Neural cell (in vitro differentiated cells): ENCODE results near the gene SND1. TPM values are rescaled to one million over a fixed set of nuclear protein-coding genes. Genes with fewer than 3 reads are reported as not detected.

ENCODE experiments used
- H2AFZ ChIP-seq: fragments of 200-600, 300-800 bp; sonication (generic), shearing (Covaris generic); 2 replicates; pipeline ENCODE4 v1.6.0; 2014; ENCODE audit warnings: low read depth, mild to moderate bottlenecking, antibody characterized with exemption, low read length, moderate library complexity
- H3F3A ChIP-seq: fragments of 200-600 bp; shearing (Covaris generic); 2 replicates; pipeline ENCODE4 v1.6.1; 2016; ENCODE audit warnings: mild to moderate bottlenecking, moderate library complexity, mixed read lengths, antibody characterized with exemption, low read length; ENCODE audit not compliant: insufficient read depth, poor library complexity, severe bottlenecking
- H3K27ac ChIP-seq: fragments of 200-600, 300-800 bp; sonication (generic), shearing (Covaris generic); 2 replicates; pipeline ENCODE4 v1.5.1; 2014; ENCODE audit warnings: mild to moderate bottlenecking, low read length, moderate library complexity
- H3K27me3 ChIP-seq: fragments of 300-800, 200-600 bp; sonication (generic), shearing (Covaris generic); 2 replicates; pipeline ENCODE4 v1.6.0; 2014; ENCODE audit warnings: mild to moderate bottlenecking, low read depth, low read length, moderate library complexity; ENCODE audit not compliant: insufficient read depth
- H3K36me3 ChIP-seq: fragments of 300-800, 200-600 bp; sonication (generic), shearing (Covaris generic); 2 replicates; pipeline ENCODE4 v1.5.1; 2014; ENCODE audit warnings: mild to moderate bottlenecking, antibody characterized with exemption, low read length, moderate library complexity; ENCODE audit not compliant: insufficient read depth
- H3K4me2 ChIP-seq: fragments of 300-800, 200-600 bp; sonication (generic), shearing (Covaris generic); 2 replicates; pipeline ENCODE4 v1.6.0; 2014; ENCODE audit warnings: mild to moderate bottlenecking, low read length
- H3K4me3 ChIP-seq: fragments of 300-800, 200-600 bp; sonication (generic), shearing (Covaris generic); 2 replicates; pipeline ENCODE4 v1.5.1; 2014; ENCODE audit warnings: mild to moderate bottlenecking, low read length, moderate library complexity
- H3K79me2 ChIP-seq: fragments of 200-600 bp; shearing (Covaris generic); replicated peaks from 2 replicates; pipeline ENCODE4 v1.6.0; 2014; ENCODE audit warnings: mild to moderate bottlenecking, low read length, moderate library complexity; ENCODE audit not compliant: insufficient read depth
- H3K9ac ChIP-seq: fragments of 300-800, 200-600 bp; sonication (generic), shearing (Covaris generic); 2 replicates; pipeline ENCODE4 v1.6.1; 2016; ENCODE audit warnings: mild to moderate bottlenecking, low read length, mixed read lengths
- H3K9me2 ChIP-seq: fragments of 200-600 bp; shearing (Covaris generic); 2 replicates; pipeline ENCODE4 v1.6.1; 2016; ENCODE audit warnings: mild to moderate bottlenecking, low read length, mixed read lengths; ENCODE audit not compliant: insufficient read depth
- H3K9me3 ChIP-seq: fragments of 200-600, 300-800 bp; sonication (generic), shearing (Covaris generic); 2 replicates; pipeline ENCODE4 v1.6.1; 2016; ENCODE audit warnings: mild to moderate bottlenecking, mixed run types, low read length, moderate library complexity, mixed read lengths
- H4K20me1 ChIP-seq: fragments of 200-600 bp; shearing (Covaris generic); 2 replicates; pipeline ENCODE4 v1.6.1; 2016; ENCODE audit warnings: mild to moderate bottlenecking, mixed run types; ENCODE audit not compliant: insufficient read depth
- EP300 ChIP-seq: fragments of 450-650 bp; conservative IDR thresholded peaks from 2 replicates; pipeline ENCODE4 v1.6.1; 2014; ENCODE audit warnings: antibody characterized with exemption, mild to moderate bottlenecking, moderate library complexity; ENCODE audit not compliant: poor library complexity, severe bottlenecking
- EZH2 ChIP-seq: fragments of 200-600, 300-800 bp; shearing (Covaris generic), sonication (generic); IDR thresholded peaks from 2 replicates; pipeline ENCODE4 v1.6.1; 2014; ENCODE audit warnings: antibody characterized with exemption, low read length, borderline replicate concordance, mild to moderate bottlenecking; ENCODE audit not compliant: insufficient read depth, poor library complexity, severe bottlenecking
- MXI1 ChIP-seq: fragments of 450-650 bp; conservative IDR thresholded peaks from 2 replicates; pipeline ENCODE4 v1.6.1; 2014; ENCODE audit warnings: antibody characterized with exemption, mild to moderate bottlenecking; ENCODE audit not compliant: poor library complexity, severe bottlenecking
- POLR2AphosphoS5 ChIP-seq: IDR thresholded peaks from 2 replicates; pipeline ENCODE4 v1.6.1; 2012
- RAD21 ChIP-seq: fragments of 450-650 bp; conservative IDR thresholded peaks from 2 replicates; pipeline ENCODE4 v1.6.1; 2014; ENCODE audit warnings: antibody characterized with exemption, mild to moderate bottlenecking, moderate library complexity
- SMC3 ChIP-seq: fragments of 450-650 bp; conservative IDR thresholded peaks from 2 replicates; pipeline ENCODE4 v1.6.1; 2014; ENCODE audit warnings: antibody characterized with exemption, mild to moderate bottlenecking, moderate library complexity; ENCODE audit not compliant: poor library complexity
- TAF1 ChIP-seq: IDR thresholded peaks from 2 replicates; pipeline ENCODE4 v1.6.1; 2012; ENCODE audit warnings: low read depth
- polyA plus RNA-seq: library from polyadenylated mRNA; depleted of rRNA; stranded (reverse); fragments of >200 nt; gene quantifications from 2 replicates; pipeline ENCODE4 v1.2.3, GENCODE V29; 2014
- TF ChIP-seq, protein P1 (sequence below): fragments of 450-650 bp; IDR thresholded peaks from 2 replicates; pipeline ENCODE4 v1.5.1; 2014; ENCODE audit warnings: antibody characterized with exemption, mild to moderate bottlenecking, moderate library complexity; ENCODE audit not compliant: poor library complexity, severe bottlenecking
- TF ChIP-seq, protein P2 (sequence below): IDR thresholded peaks from 2 replicates; pipeline ENCODE4 v1.6.1; 2012; ENCODE audit warnings: borderline replicate concordance

The SND1 gene
- polyA plus RNA-seq, 1 donor from 2014 or later, result 37.4 TPM

DNA sequence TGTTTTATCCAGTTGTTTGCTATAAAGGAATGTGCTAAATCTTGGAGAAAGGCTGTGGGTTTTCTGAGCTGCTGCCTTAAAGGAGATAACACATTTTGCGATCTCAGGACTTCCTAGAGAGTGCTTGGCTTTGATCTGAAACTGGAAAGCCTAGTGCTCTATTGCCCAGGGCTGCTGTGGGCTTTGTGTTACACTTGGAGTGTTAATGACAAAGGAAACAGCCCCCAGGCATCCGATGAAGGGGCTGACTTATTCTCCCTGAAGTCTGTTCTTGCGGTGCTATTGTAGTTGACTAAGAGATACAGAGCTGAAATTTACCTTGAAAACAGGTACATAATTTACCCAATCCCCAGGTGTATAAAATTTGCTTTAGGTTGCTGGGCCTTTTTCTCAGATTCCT, 74.5 kb downstream of the SND1 start:
- no peak overlapping the region for H2AFZ ChIP-seq
- H3K79me2 ChIP-seq, result no peaks in the 10 kb centered on the region
- H3K4me2 ChIP-seq, result no peak overlapping the region
- no peaks in the 10 kb centered on the region for H4K20me1 ChIP-seq
- H3K27me3 ChIP-seq, result no peaks in the 10 kb centered on the region
- H3K4me3 ChIP-seq, result no peak overlapping the region
- no peaks in the 10 kb centered on the region for H3K36me3 ChIP-seq
- H3K9me3 ChIP-seq, result no peaks in the 10 kb centered on the region
- H3K9me2 ChIP-seq, result no peaks in the 10 kb centered on the region
- no peak overlapping the region for H3K27ac ChIP-seq
- TF ChIP-seq, protein P1, sequence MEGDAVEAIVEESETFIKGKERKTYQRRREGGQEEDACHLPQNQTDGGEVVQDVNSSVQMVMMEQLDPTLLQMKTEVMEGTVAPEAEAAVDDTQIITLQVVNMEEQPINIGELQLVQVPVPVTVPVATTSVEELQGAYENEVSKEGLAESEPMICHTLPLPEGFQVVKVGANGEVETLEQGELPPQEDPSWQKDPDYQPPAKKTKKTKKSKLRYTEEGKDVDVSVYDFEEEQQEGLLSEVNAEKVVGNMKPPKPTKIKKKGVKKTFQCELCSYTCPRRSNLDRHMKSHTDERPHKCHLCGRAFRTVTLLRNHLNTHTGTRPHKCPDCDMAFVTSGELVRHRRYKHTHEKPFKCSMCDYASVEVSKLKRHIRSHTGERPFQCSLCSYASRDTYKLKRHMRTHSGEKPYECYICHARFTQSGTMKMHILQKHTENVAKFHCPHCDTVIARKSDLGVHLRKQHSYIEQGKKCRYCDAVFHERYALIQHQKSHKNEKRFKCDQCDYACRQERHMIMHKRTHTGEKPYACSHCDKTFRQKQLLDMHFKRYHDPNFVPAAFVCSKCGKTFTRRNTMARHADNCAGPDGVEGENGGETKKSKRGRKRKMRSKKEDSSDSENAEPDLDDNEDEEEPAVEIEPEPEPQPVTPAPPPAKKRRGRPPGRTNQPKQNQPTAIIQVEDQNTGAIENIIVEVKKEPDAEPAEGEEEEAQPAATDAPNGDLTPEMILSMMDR, result no peak
- TF ChIP-seq EZH2 (no peak), EP300 (no peak), RAD21 (no peak), SMC3 (no peak), MXI1 (no peak), TAF1 (no peak), POLR2AphosphoS5 (no peak)
- TF ChIP-seq, protein P2, sequence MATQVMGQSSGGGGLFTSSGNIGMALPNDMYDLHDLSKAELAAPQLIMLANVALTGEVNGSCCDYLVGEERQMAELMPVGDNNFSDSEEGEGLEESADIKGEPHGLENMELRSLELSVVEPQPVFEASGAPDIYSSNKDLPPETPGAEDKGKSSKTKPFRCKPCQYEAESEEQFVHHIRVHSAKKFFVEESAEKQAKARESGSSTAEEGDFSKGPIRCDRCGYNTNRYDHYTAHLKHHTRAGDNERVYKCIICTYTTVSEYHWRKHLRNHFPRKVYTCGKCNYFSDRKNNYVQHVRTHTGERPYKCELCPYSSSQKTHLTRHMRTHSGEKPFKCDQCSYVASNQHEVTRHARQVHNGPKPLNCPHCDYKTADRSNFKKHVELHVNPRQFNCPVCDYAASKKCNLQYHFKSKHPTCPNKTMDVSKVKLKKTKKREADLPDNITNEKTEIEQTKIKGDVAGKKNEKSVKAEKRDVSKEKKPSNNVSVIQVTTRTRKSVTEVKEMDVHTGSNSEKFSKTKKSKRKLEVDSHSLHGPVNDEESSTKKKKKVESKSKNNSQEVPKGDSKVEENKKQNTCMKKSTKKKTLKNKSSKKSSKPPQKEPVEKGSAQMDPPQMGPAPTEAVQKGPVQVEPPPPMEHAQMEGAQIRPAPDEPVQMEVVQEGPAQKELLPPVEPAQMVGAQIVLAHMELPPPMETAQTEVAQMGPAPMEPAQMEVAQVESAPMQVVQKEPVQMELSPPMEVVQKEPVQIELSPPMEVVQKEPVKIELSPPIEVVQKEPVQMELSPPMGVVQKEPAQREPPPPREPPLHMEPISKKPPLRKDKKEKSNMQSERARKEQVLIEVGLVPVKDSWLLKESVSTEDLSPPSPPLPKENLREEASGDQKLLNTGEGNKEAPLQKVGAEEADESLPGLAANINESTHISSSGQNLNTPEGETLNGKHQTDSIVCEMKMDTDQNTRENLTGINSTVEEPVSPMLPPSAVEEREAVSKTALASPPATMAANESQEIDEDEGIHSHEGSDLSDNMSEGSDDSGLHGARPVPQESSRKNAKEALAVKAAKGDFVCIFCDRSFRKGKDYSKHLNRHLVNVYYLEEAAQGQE, result no peak
- no peak overlapping the region for H3K9ac ChIP-seq
- H3F3A ChIP-seq, result no peaks in the 10 kb centered on the region

DNA sequence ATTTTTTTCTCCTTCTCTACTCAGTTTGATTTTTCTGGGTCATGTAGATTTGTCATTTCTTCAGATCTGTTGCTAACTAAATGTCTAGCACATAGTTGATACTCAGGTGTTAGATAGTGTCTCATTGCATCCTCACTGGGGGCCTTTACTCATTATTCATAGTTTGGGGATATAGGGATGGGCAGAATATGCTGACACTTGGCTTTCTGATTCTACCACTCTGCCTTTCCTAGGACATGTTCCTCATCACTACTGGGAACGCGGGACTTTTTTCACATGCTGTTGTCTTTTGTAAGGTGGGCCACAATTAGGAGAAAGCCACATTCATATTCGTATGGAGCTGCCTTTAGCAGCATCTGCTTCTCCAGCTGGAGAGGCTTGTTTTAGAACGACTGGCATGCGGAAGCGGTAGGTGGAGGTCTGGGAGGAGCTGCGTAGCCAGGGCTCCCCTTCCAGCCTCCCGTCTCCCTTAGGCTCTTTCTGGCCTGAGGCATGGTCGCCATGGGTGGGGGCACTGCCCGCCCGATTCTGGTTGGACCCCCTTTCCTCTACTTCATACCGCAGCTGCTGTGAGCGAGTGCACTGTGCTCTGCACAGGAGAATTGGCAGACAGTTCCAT, 78.8 kb downstream of the SND1 start:
- Histone ChIP-seq H3K4me3 (no peak overlapping the region), H2AFZ (no peak overlapping the region), H3K9me3 (no peaks in the 10 kb centered on the region), H3K4me2 (no peak overlapping the region), H3K27ac (no peak overlapping the region), H4K20me1 (no peaks in the 10 kb centered on the region), H3K36me3 (no peaks in the 10 kb centered on the region), H3K27me3 (no peaks in the 10 kb centered on the region), H3K79me2 (no peaks in the 10 kb centered on the region), H3F3A (no peaks in the 10 kb centered on the region), H3K9me2 (no peaks in the 10 kb centered on the region), H3K9ac (no peak overlapping the region)
- TF ChIP-seq, protein P1, result no peak
- TF ChIP-seq TAF1, result no peak
- TF ChIP-seq, protein P2, result no peak
- no peak for TF ChIP-seq POLR2AphosphoS5
- TF ChIP-seq EP300, result no peak
- no peak for TF ChIP-seq MXI1
- TF ChIP-seq EZH2, result no peak
- TF ChIP-seq RAD21, result no peak
- no peak for TF ChIP-seq SMC3
